Cardiac muscle cell (in vitro differentiated cells and primary cell): ENCODE results near the gene MEGF6. TPM values are rescaled to one million over a fixed set of nuclear protein-coding genes. Genes with fewer than 3 reads are reported as not detected.

Experiments used
- DNase-seq, 2 donors: peaks; one replicate each; pipeline versions ENCODE4 v3.0.0 to v3.0.0-alpha.2; 2010 to 2017; ENCODE audit warnings: low read depth in 1 of 2, low spot score in 1 of 2
- H3K27ac ChIP-seq: fragments of 200-600 bp; sonication (generic); 2 replicates; pipeline ENCODE4 v1.5.1; 2016
- H3K27me3 ChIP-seq: fragments of 200-600 bp; sonication (generic); 2 replicates; pipeline ENCODE4 v1.6.0; 2016; ENCODE audit warnings: control low read depth
- H3K36me3 ChIP-seq: fragments of 200-600 bp; sonication (generic); 2 replicates; pipeline ENCODE4 v1.5.1; 2016; ENCODE audit warnings: control low read depth
- H3K4me1 ChIP-seq: fragments of 200-600 bp; sonication (generic); 2 replicates; pipeline ENCODE4 v1.8.1; 2017; ENCODE audit warnings: low read depth, mild to moderate bottlenecking, mixed run types
- H3K4me3 ChIP-seq: fragments of 200-600 bp; sonication (generic); 2 replicates; pipeline ENCODE4 v1.5.1; 2016; ENCODE audit warnings: mild to moderate bottlenecking
- H3K9me3 ChIP-seq: fragments of 200-600 bp; sonication (generic); 2 replicates; pipeline ENCODE4 v1.5.1; 2017; ENCODE audit warnings: low read depth, mild to moderate bottlenecking, control low read depth
- polyA plus RNA-seq: library from polyadenylated mRNA; unstranded; fragments of >200 nt; fragmentation: Nextera tagmentation; extraction: Ambion mirVana; gene quantifications from 2 replicates; pipeline ENCODE4 v1.2.1, GENCODE V29; 2016
- total RNA-seq: library from RNA; depleted of rRNA; stranded (reverse); fragments of >200 nt; gene quantifications from 2 replicates; pipeline ENCODE4 v1.2.3, GENCODE V29; 2016
- TF ChIP-seq, protein P1 (sequence below): IDR thresholded peaks from 2 replicates; pipeline ENCODE4 v1.5.1; 2012; ENCODE audit warnings: low read depth, mild to moderate bottlenecking, low read length

Gene MEGF6
- total and polyA plus RNA-seq, 2 experiments from 2014 or later: 11.1 to 31.7 TPM

DNA sequence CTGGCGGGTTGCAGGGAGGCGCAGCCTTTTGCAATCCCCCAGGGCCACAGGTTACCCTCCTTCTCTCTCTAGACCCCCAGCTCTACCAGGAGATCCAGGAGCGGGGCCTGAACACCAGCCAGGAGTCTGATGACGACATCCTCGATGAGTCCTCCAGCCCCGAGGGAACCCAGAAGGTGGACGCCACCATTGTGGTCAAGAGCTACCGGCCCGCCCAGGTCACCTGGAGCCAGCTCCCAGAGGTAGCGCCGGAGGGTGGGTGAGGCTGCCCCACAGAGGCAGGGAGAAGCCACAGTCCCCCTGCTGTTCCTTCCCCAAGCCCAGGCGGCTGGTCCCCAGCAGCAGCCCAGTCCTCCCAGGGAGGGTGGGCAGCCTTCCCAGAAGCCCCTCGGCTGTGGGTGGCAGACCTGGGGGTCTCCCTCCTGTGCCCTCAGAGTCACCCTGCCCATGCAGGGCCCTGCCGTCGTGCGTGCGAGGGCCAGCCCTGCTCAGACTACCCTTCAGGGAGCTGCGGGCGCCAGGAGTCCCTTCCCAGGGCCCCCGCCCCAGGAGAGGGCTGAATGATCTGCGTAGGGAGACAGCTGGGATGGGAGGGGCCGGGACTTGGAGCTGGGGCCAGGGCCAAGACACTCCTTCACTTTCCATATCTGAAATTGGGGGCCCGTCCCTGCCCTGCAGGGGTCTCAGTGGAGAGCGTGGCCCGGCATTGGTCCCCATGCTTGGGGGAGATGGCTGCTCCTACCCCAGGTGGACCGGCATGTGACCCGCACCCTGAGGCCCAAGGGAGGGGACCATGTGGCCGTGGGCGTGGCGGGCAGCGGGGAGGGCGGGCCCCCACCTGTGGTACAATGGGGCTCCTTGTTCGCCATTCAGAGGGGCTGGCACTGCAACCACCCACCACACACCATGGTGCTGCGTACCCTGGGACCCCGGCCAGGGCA, 143.9 kb downstream of the MEGF6 start:
- H3K4me3 ChIP-seq: no peak overlapping the region
- no peaks in the 10 kb centered on the region for H3K27me3 ChIP-seq
- H3K9me3 ChIP-seq: no peaks in the 10 kb centered on the region
- TF ChIP-seq, protein P1, sequence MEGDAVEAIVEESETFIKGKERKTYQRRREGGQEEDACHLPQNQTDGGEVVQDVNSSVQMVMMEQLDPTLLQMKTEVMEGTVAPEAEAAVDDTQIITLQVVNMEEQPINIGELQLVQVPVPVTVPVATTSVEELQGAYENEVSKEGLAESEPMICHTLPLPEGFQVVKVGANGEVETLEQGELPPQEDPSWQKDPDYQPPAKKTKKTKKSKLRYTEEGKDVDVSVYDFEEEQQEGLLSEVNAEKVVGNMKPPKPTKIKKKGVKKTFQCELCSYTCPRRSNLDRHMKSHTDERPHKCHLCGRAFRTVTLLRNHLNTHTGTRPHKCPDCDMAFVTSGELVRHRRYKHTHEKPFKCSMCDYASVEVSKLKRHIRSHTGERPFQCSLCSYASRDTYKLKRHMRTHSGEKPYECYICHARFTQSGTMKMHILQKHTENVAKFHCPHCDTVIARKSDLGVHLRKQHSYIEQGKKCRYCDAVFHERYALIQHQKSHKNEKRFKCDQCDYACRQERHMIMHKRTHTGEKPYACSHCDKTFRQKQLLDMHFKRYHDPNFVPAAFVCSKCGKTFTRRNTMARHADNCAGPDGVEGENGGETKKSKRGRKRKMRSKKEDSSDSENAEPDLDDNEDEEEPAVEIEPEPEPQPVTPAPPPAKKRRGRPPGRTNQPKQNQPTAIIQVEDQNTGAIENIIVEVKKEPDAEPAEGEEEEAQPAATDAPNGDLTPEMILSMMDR: no peak
- DNase-seq: no peak
- H3K4me1 ChIP-seq: peaks cover 7% of the 10 kb centered on the region
- no peaks in the 10 kb centered on the region for H3K36me3 ChIP-seq
- no peak overlapping the region for H3K27ac ChIP-seq

DNA sequence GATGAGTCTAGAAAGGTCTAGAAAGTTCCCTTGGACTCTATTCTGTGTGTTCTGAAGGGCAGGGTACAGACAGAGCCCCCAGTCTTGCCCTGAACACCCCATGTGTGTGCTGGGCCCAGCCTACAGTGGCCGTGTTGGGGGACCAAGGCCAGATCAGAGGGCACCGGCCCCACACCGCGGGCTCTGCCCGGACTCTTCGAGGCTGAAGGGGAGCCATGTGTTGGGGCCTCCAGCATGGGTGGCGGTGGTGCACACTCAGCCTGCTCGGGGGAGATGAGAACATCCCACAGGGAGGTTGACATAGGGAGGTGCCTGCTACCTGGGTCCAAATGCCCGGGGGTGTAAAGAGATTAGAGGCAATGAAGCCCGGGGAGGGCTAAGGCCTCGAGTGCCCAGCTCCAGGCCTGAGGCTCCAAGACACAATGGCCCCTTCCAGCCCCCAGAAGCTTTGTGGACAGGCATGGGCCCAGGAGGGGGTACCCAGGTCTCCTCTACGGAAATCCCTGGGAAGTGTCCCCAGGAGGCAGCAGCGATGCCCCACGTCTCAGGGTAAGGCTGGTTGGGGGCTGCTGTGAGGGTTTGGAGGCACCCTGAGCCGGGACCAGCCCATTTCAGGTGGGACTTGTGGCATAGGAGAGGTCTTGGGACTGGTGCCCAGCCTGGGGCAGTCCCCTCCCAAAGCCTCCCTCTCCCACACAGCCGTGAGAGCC, 144.8 kb downstream of the MEGF6 start:
- no peaks in the 10 kb centered on the region for H3K9me3 ChIP-seq
- peaks cover 5% of the 10 kb centered on the region for H3K4me1 ChIP-seq
- no peaks in the 10 kb centered on the region for H3K36me3 ChIP-seq
- H3K4me3 ChIP-seq: no peak overlapping the region
- H3K27me3 ChIP-seq: no peaks in the 10 kb centered on the region
- H3K27ac ChIP-seq: no peak overlapping the region
- no peak for DNase-seq
- TF ChIP-seq, protein P1: no peak

DNA sequence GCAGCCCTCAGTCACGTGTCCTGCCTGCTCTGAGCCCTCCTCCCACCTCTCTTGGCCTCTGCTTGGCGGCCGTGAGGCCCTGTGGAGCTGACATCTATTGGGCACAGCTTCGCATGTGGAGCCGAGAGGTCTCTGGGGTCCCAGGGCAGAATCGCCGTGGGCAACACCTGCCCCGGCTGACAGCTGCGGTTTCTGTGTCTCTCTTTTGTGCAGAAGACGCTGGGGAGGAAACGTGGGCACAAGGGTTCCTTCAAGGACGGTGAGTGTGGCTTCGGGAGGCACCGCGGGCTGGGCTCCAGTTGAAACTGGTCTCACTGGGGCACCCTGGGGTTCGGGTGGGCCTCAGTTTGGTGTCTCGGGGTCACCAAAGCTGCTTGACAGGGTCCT, 145.4 kb downstream of the MEGF6 start:
- Histone ChIP-seq H3K27ac (no peak overlapping the region), H3K4me3 (no peak overlapping the region), H3K27me3 (no peaks in the 10 kb centered on the region), H3K36me3 (no peaks in the 10 kb centered on the region), H3K4me1 (no peaks in the 10 kb centered on the region), H3K9me3 (no peaks in the 10 kb centered on the region)
- TF ChIP-seq, protein P1: no peak
- no peak for DNase-seq

GRCh38 chr1:3465091-3465934, 146.0 kb downstream of the MEGF6 start:
- Histone ChIP-seq H3K36me3 (no peaks in the 10 kb centered on the region), H3K27me3 (no peaks in the 10 kb centered on the region), H3K27ac (no peak overlapping the region), H3K9me3 (no peaks in the 10 kb centered on the region), H3K4me1 (no peaks in the 10 kb centered on the region), H3K4me3 (no peak overlapping the region)
- no peak for DNase-seq
- TF ChIP-seq, protein P1: no peak

DNA sequence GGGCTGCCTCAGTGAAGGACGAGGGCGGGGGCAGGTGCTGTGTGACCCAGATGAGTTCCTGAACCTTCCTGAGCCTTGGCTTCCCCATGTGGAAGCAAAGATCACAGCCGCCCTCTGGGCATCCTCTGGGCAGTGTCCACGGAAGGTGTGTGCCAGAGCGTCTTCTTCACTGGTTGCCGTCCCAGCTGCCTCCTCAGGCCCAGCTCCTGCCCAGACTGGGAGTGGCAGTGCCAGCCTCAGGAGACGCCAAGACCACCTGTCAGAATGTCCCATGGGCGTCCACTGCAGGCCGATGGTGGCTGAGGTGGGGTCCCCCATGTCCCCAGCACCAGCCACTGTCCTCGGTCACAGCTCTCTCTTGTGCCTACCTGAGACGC, 146.7 kb downstream of the MEGF6 start:
- Histone ChIP-seq H3K36me3 (no peaks in the 10 kb centered on the region), H3K4me3 (no peak overlapping the region), H3K9me3 (no peaks in the 10 kb centered on the region), H3K27ac (no peak overlapping the region), H3K4me1 (no peaks in the 10 kb centered on the region), H3K27me3 (no peaks in the 10 kb centered on the region)
- DNase-seq: no peak
- TF ChIP-seq, protein P1: no peak
